ENCODE results near the gene SEC23B.

DNA sequence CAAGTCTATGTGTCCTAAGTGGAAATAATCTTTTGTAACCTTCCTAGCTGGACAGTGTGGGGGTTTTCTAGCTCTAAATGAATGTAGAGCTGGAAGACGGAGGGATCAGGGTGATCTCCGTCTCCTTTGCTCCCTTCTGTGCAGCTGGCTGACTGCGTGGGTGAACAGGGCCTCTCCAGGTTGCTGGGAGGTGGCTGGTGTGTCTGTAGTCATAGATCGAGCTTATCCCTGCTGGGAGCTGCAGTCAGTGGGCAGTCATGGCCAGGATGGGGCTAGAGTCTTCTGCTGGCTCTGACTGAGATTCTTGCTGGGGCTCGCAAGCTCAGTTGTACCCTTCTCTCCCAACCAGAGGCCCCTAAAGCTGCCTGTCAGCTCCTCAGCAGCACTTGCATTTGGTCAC, 6.4 kb downstream of the SEC23B start:
- TF ChIP-seq, protein P1, sequence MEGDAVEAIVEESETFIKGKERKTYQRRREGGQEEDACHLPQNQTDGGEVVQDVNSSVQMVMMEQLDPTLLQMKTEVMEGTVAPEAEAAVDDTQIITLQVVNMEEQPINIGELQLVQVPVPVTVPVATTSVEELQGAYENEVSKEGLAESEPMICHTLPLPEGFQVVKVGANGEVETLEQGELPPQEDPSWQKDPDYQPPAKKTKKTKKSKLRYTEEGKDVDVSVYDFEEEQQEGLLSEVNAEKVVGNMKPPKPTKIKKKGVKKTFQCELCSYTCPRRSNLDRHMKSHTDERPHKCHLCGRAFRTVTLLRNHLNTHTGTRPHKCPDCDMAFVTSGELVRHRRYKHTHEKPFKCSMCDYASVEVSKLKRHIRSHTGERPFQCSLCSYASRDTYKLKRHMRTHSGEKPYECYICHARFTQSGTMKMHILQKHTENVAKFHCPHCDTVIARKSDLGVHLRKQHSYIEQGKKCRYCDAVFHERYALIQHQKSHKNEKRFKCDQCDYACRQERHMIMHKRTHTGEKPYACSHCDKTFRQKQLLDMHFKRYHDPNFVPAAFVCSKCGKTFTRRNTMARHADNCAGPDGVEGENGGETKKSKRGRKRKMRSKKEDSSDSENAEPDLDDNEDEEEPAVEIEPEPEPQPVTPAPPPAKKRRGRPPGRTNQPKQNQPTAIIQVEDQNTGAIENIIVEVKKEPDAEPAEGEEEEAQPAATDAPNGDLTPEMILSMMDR (IDR thresholded peaks at IDR 0.05) = no peak
- TF ChIP-seq ZFX (IDR thresholded peaks at IDR 0.05; ENCODE audit: borderline replicate concordance) = no peak

Measured in 22Rv1 (cell line).